ENCODE results near the gene KDM5B.

Gene KDM5B

GRCh38 chr1:202706851-202707250 lies 101.4 kb downstream of the KDM5B start:
- TF ChIP-seq, protein P1, sequence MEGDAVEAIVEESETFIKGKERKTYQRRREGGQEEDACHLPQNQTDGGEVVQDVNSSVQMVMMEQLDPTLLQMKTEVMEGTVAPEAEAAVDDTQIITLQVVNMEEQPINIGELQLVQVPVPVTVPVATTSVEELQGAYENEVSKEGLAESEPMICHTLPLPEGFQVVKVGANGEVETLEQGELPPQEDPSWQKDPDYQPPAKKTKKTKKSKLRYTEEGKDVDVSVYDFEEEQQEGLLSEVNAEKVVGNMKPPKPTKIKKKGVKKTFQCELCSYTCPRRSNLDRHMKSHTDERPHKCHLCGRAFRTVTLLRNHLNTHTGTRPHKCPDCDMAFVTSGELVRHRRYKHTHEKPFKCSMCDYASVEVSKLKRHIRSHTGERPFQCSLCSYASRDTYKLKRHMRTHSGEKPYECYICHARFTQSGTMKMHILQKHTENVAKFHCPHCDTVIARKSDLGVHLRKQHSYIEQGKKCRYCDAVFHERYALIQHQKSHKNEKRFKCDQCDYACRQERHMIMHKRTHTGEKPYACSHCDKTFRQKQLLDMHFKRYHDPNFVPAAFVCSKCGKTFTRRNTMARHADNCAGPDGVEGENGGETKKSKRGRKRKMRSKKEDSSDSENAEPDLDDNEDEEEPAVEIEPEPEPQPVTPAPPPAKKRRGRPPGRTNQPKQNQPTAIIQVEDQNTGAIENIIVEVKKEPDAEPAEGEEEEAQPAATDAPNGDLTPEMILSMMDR (conservative IDR thresholded peaks at IDR 0.05), result no peak
- H3K27ac ChIP-seq, result no peak overlapping the region

DNA sequence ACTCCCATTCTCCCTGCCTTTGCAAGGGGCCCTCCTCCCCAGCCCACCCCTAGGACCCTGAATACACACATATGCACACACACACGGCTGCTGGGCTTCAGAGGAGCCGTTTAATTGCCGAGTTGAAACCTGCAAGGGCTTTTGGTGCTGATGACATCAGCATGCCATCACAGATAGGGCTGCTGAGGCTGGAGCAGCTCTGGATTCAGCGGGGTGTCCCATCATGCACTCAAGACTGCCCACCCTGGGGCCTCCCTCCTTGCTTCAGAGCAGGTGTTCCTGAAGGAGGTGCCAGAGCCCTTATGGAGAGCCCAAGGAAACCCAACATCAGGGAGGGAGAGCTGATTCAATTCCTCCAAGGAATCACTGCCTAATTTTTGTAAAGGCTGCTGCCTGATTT lies 103.6 kb downstream of the KDM5B start:
- TF ChIP-seq, protein P1 (conservative IDR thresholded peaks at IDR 0.05), result no peak
- no peak overlapping the region for H3K27ac ChIP-seq

- H3K27ac ChIP-seq, result no peak overlapping the region
- TF ChIP-seq, protein P1 (conservative IDR thresholded peaks at IDR 0.05), result no peak
Observed at GRCh38 chr1:202703191-202703590, 105.0 kb downstream of the KDM5B start.

GRCh38 chr1:202702088-202702487 lies 106.1 kb downstream of the KDM5B start:
- no peak overlapping the region for H3K27ac ChIP-seq
- TF ChIP-seq, protein P1 (conservative IDR thresholded peaks at IDR 0.05), result no peak

DNA sequence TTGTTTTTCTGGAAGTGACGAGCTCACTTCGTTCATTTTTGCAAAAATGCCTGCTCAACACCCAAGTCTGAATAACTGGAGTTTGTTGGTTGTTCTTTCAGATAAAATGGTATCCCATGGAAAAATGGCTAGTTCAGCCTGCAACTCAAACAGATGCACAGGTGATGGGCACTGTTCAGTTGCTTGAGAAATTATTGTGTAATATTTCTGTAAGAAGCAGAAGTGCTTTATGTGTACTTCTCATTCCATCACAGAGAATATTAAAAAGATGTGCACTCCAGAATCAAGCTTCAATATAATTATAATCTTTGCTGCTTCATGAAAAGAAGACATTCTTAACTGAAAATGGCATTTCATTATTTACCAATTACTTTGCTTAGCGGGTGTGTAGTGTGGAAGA lies 107.0 kb downstream of the KDM5B start:
- H3K27ac ChIP-seq, result no peak overlapping the region
- TF ChIP-seq, protein P1 (conservative IDR thresholded peaks at IDR 0.05), result no peak

GRCh38 chr1:202700061-202700460 lies 108.2 kb downstream of the KDM5B start:
- H3K27ac ChIP-seq, result no peak overlapping the region
- TF ChIP-seq, protein P1 (conservative IDR thresholded peaks at IDR 0.05), result no peak

DNA sequence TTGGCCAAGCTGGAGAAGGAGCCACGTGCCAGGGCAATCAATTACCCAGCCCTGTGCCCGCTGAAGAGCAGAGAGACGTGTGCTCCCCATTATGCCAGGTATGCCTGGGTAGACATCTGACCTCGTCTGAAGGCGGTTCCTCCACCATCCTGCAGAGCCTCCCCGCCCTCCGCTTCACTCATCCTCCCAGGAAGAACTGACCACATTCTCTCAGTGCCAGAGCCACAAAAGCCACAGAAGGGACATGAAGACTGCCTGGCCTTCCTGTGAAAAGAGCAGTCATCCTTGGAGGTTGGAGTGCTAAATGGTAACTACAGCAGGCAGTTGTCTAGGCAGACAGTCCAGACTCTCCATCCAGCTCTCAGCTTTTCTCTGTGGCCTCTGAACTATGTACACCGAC lies 109.9 kb downstream of the KDM5B start:
- TF ChIP-seq, protein P1 (conservative IDR thresholded peaks at IDR 0.05), result no peak
- no peak overlapping the region for H3K27ac ChIP-seq

- TF ChIP-seq, protein P1 (conservative IDR thresholded peaks at IDR 0.05), result no peak
- no peak overlapping the region for H3K27ac ChIP-seq
Observed at GRCh38 chr1:202697038-202697437, 111.2 kb downstream of the KDM5B start.

All from VCaP (cell line).